HUES6 (cell line): ENCODE measurements around the gene DUSP9.
A peak's percentile ranks its signal among the peaks of the same experiment; 100 is the strongest.

Experiments used
- H3K27ac ChIP-seq: 2 replicates; pipeline ENCODE4 v1.7.0; 2013; ENCODE audit warnings: low read depth, mild to moderate bottlenecking, low read length, inconsistent platforms
- H3K27me3 ChIP-seq: 2 replicates; pipeline ENCODE4 v1.6.1; 2013; ENCODE audit warnings: low read length; ENCODE audit not compliant: control insufficient read depth, insufficient read depth
- H3K36me3 ChIP-seq: 2 replicates; pipeline ENCODE4 v1.6.1; 2013; ENCODE audit warnings: low read length; ENCODE audit not compliant: control insufficient read depth, insufficient read depth
- H3K4me1 ChIP-seq: 2 replicates; pipeline ENCODE4 v1.6.1; 2013; ENCODE audit warnings: low read length; ENCODE audit not compliant: control insufficient read depth, insufficient read depth
- H3K4me3 ChIP-seq: 2 replicates; pipeline ENCODE4 v1.5.1; 2013; ENCODE audit warnings: low read depth, low read length
- H3K9ac ChIP-seq: one replicate; pipeline ENCODE4 v1.6.1; 2013; ENCODE audit warnings: mild to moderate bottlenecking, low read length
- H3K9me3 ChIP-seq: 2 replicates; pipeline ENCODE4 v1.6.1; 2013; ENCODE audit warnings: low read depth, low read length; ENCODE audit not compliant: control insufficient read depth, insufficient read depth

Gene DUSP9

GRCh38 chrX:153637121-153638040, 9.6 kb upstream of the DUSP9 start:
- Histone ChIP-seq H3K4me3 (no peak overlapping the region), H3K27ac (no peak overlapping the region), H3K9me3 (peaks cover 29% of the 10 kb centered on the region; the same call in 1 of the 2 replicates), H3K27me3 (peaks cover 49% of the 10 kb centered on the region), H3K4me1 (peaks cover 14% of the 10 kb centered on the region; the same call in 1 of the 2 replicates), H3K9ac (no peak overlapping the region), H3K36me3 (no peaks in the 10 kb centered on the region)

GRCh38 chrX:153638041-153638371, 9.0 kb upstream of the DUSP9 start:
- Histone ChIP-seq H3K9me3 (peaks cover 33% of the 10 kb centered on the region; the same call in 1 of the 2 replicates), H3K4me3 (no peak overlapping the region), H3K36me3 (no peaks in the 10 kb centered on the region), H3K4me1 (peaks cover 14% of the 10 kb centered on the region; the same call in 1 of the 2 replicates), H3K27me3 (peaks cover 56% of the 10 kb centered on the region), H3K9ac (no peak overlapping the region), H3K27ac (no peak overlapping the region)

- peaks cover 16% of the 10 kb centered on the region; the same call in 1 of the 2 replicates for H3K4me1 ChIP-seq
- H3K9ac ChIP-seq = no peak overlapping the region
- H3K27me3 ChIP-seq = peaks cover 62% of the 10 kb centered on the region
- H3K36me3 ChIP-seq = no peaks in the 10 kb centered on the region
- no peak overlapping the region for H3K27ac ChIP-seq
- peaks cover 33% of the 10 kb centered on the region; the same call in 1 of the 2 replicates for H3K9me3 ChIP-seq
- no peak overlapping the region for H3K4me3 ChIP-seq
These were observed 8.4 kb upstream of the DUSP9 start for GRCh38 chrX:153638436-153639176.

- Histone ChIP-seq H3K4me3 (no peak overlapping the region), H3K9me3 (peaks cover 27% of the 10 kb centered on the region; the same call in 1 of the 2 replicates), H3K27ac (no peak overlapping the region), H3K27me3 (peaks cover 68% of the 10 kb centered on the region), H3K36me3 (no peaks in the 10 kb centered on the region), H3K9ac (no peak overlapping the region), H3K4me1 (peaks cover 19% of the 10 kb centered on the region; the same call in 1 of the 2 replicates)
These were observed 7.6 kb upstream of the DUSP9 start for GRCh38 chrX:153639177-153640044.

- Histone ChIP-seq H3K4me3 (no peak overlapping the region), H3K9me3 (peaks cover 19% of the 10 kb centered on the region; the same call in 1 of the 2 replicates), H3K9ac (no peak overlapping the region), H3K27me3 (peaks cover 75% of the 10 kb centered on the region), H3K27ac (no peak overlapping the region), H3K36me3 (no peaks in the 10 kb centered on the region), H3K4me1 (peaks cover 26% of the 10 kb centered on the region; the same call in 1 of the 2 replicates)
These were observed 6.8 kb upstream of the DUSP9 start for GRCh38 chrX:153640045-153640686.

GRCh38 chrX:153640736-153641575, 6.0 kb upstream of the DUSP9 start:
- Histone ChIP-seq H3K27me3 (peaks cover 83% of the 10 kb centered on the region), H3K4me1 (peaks cover 26% of the 10 kb centered on the region; the same call in 1 of the 2 replicates), H3K9me3 (peaks cover 15% of the 10 kb centered on the region; the same call in 1 of the 2 replicates), H3K9ac (no peak overlapping the region), H3K36me3 (no peaks in the 10 kb centered on the region), H3K4me3 (peak overlapping the region; percentile 50; the same call in 1 of the 2 replicates), H3K27ac (no peak overlapping the region)

GRCh38 chrX:153641627-153642026, 5.4 kb upstream of the DUSP9 start:
- Histone ChIP-seq H3K9ac (no peak overlapping the region), H3K36me3 (no peaks in the 10 kb centered on the region), H3K4me3 (peak overlapping the region; percentile 50), H3K9me3 (peaks cover 15% of the 10 kb centered on the region; the same call in 1 of the 2 replicates), H3K4me1 (peaks cover 29% of the 10 kb centered on the region; the same call in 1 of the 2 replicates), H3K27ac (no peak overlapping the region), H3K27me3 (peaks cover 90% of the 10 kb centered on the region)

GRCh38 chrX:153642051-153642654, 4.8 kb upstream of the DUSP9 start:
- H3K9me3 ChIP-seq = peaks cover 15% of the 10 kb centered on the region; the same call in 1 of the 2 replicates
- no peak overlapping the region for H3K9ac ChIP-seq
- H3K4me1 ChIP-seq = peaks cover 31% of the 10 kb centered on the region; the same call in 1 of the 2 replicates
- peaks cover 90% of the 10 kb centered on the region for H3K27me3 ChIP-seq
- no peaks in the 10 kb centered on the region for H3K36me3 ChIP-seq
- peak overlapping the region; percentile 59 for H3K4me3 ChIP-seq
- H3K27ac ChIP-seq = no peak overlapping the region

- H3K4me1 ChIP-seq = peaks cover 31% of the 10 kb centered on the region; the same call in 1 of the 2 replicates
- H3K9ac ChIP-seq = no peak overlapping the region
- no peak overlapping the region for H3K27ac ChIP-seq
- H3K9me3 ChIP-seq = peaks cover 15% of the 10 kb centered on the region; the same call in 1 of the 2 replicates
- peak overlapping the region; percentile 59 for H3K4me3 ChIP-seq
- peaks cover 93% of the 10 kb centered on the region for H3K27me3 ChIP-seq
- no peaks in the 10 kb centered on the region for H3K36me3 ChIP-seq
These were observed 4.2 kb upstream of the DUSP9 start for GRCh38 chrX:153642655-153643430.
